T-cell (primary cell): ENCODE measurements around the gene SKIC2. TPM values are rescaled to one million over a fixed set of nuclear protein-coding genes. Genes with fewer than 3 reads are reported as not detected.
A peak's percentile ranks its signal among the peaks of the same experiment; 100 is the strongest.
"Not testable (repeated sequence)": the region's sequence is repeated elsewhere in the genome, so short reads cannot be mapped to it uniquely, and the experiment has no call there.

ENCODE experiments used
- ATAC-seq, 4 experiments: fragments of 200-7000 bp in 3 of 4; fragments of 150-1000 bp in 1 of 4; cut with Tn5 transposase; replicated peaks in 1 of 4; 1 replicate in 3 of 4; 2 replicates in 1 of 4; pipeline ENCODE4 v1.10.0; 2021; ENCODE audit warnings: moderate library complexity in 3 of 4, mild to moderate bottlenecking in 2 of 4, moderate number of reproducible peaks in 1 of 4
- CTCF ChIA-PET, 2 donors: fragments of 300-600 bp; sonication (Branson Sonifier 250); formaldehyde crosslinking; loops; one replicate each; lab custom pipeline; 2022; ENCODE audit warnings: antibody characterized with exemption in 2 of 2; lab: Charles Lee
- POLR2A ChIA-PET, 2 donors: fragments of 300-600 bp; sonication (Branson Sonifier 250); formaldehyde crosslinking; loops; one replicate each; lab custom pipeline; 2022; ENCODE audit warnings: antibody characterized with exemption in 2 of 2; lab: Charles Lee
- DNase-seq, 35 experiments: peaks; one replicate each; pipeline versions ENCODE4 v3.0.0 to v3.0.0-alpha.2; 2013 to 2023
- H3K27ac ChIP-seq: one replicate; pipeline ENCODE4 v1.5.1; 2013; ENCODE audit warnings: low read length
- H3K27me3 ChIP-seq, 2 experiments: replicated peaks in 1 of 2; 1 replicate in 1 of 2; 2 replicates in 1 of 2; pipeline versions ENCODE4 v1.6.1 to v1.7.0; 2013; ENCODE audit warnings: low read length in 1 of 2, mixed read lengths in 1 of 2; ENCODE audit not compliant: control insufficient read depth in 2 of 2, insufficient read depth in 2 of 2; ENCODE audit errors: extremely low read depth in 1 of 2
- H3K36me3 ChIP-seq, 2 donors: 1 replicate in 1 of 2; 2 replicates in 1 of 2; pipeline versions ENCODE4 v1.6.1 to v1.7.0; 2013; ENCODE audit warnings: low read length in 1 of 2; ENCODE audit not compliant: control insufficient read depth in 2 of 2, insufficient read depth in 1 of 2; ENCODE audit errors: extremely low read depth in 1 of 2
- H3K4me1 ChIP-seq, 2 experiments: 1 replicate in 1 of 2; 2 replicates in 1 of 2; pipeline versions ENCODE4 v1.6.1 to v1.7.0; 2013; ENCODE audit warnings: low read length in 2 of 2, mixed read lengths in 1 of 2; ENCODE audit not compliant: insufficient read depth in 2 of 2, control insufficient read depth in 1 of 2; ENCODE audit errors: extremely low read depth in 1 of 2
- H3K4me3 ChIP-seq, 2 donors: 1 replicate in 1 of 2; 2 replicates in 1 of 2; pipeline versions ENCODE4 v1.5.1 to v1.7.0; 2013; ENCODE audit warnings: mild to moderate bottlenecking in 2 of 2, low read length in 1 of 2, moderate library complexity in 1 of 2; ENCODE audit not compliant: control insufficient read depth in 1 of 2; ENCODE audit errors: extremely low read depth in 1 of 2
- H3K9me3 ChIP-seq: 2 replicates; pipeline ENCODE4 v1.7.0; 2013
- H3K27ac Mint-ChIP-seq, 2 donors: one replicate each; pipeline ENCODE4 v1.8.0; 2020 to 2021; ENCODE audit warnings: mild to moderate bottlenecking in 2 of 2, mixed read lengths in 2 of 2
- H3K27me3 Mint-ChIP-seq, 2 donors: one replicate each; pipeline ENCODE4 v1.8.0; 2021 to 2022; ENCODE audit warnings: mixed read lengths in 2 of 2
- H3K36me3 Mint-ChIP-seq: one replicate; pipeline ENCODE4 v1.8.0; 2021; ENCODE audit warnings: mixed read lengths
- H3K4me1 Mint-ChIP-seq, 3 donors: one replicate each; pipeline ENCODE4 v1.8.0; 2020 to 2022; ENCODE audit warnings: mixed read lengths in 3 of 3, mild to moderate bottlenecking in 1 of 3
- H3K4me3 Mint-ChIP-seq, 3 donors: one replicate each; pipeline ENCODE4 v1.8.0; 2020 to 2022; ENCODE audit warnings: mild to moderate bottlenecking in 3 of 3, mixed read lengths in 3 of 3, moderate library complexity in 3 of 3
- H3K9me3 Mint-ChIP-seq, 3 donors: one replicate each; pipeline ENCODE4 v1.8.0; 2020 to 2022; ENCODE audit warnings: mixed read lengths in 3 of 3
- WGBS: methylation state at CpG from one replicate; pipeline ENCODE4 v1.1.5; 2013; ENCODE audit warnings: missing lambda C conversion rate; ENCODE audit not compliant: insufficient coverage; 5-methylcytosine and 5-hydroxymethylcytosine counted together
- total RNA-seq, 35 experiments: library from RNA in 6 of 35; stranded (reverse) in 6 of 35; fragments of 120-200 nt in 1 of 35; gene quantifications; one replicate each; pipeline versions ENCODE4 v1.2.1 to v1.2.4 and lab custom pipeline; 2013 to 2026

The SKIC2 gene
- total RNA-seq, 5 donors from 2014 or later (not counting 1 experiment from before 2014, with no cell fraction given), result 104 to 169 (median 112) TPM

- Mint-ChIP-seq H3K27ac (peak overlapping the region; percentile 59 to 66), H3K4me1 (peaks cover 13 to 16% (median 14%) of the 10 kb centered on the region in 3 donors)
- ATAC-seq, H3K36me3 ChIP-seq, H3K4me3 Mint-ChIP-seq, POLR2A ChIA-PET, H3K27me3 Mint-ChIP-seq, H3K9me3 Mint-ChIP-seq, H3K9me3 ChIP-seq, H3K36me3 Mint-ChIP-seq, H3K27ac ChIP-seq, H3K27me3 ChIP-seq, H3K4me3 ChIP-seq: not testable (repeated sequence)
- DNase-seq, result peak in 1 of 35 experiments; percentile 10
- WGBS, result 80% methylated on average over 1 of the region's 13 CpGs
- H3K4me1 ChIP-seq, result peaks cover 13 to 20% of the 10 kb centered on the region in 2 experiments
- CTCF ChIA-PET, result interaction anchor here in 1 of 2 donors (0.6 kb wide), 1 partner anchor 140 kb away, joined by 7 read pairs; no protein-coding TSS in a partner anchor
These were observed 21.4 kb downstream of the SKIC2 start for GRCh38 chr6:31980195-31980876.

- H3K9me3 ChIP-seq, H3K36me3 Mint-ChIP-seq, H3K4me3 Mint-ChIP-seq, H3K9me3 Mint-ChIP-seq, H3K27ac Mint-ChIP-seq, H3K27ac ChIP-seq, ATAC-seq, H3K36me3 ChIP-seq, DNase-seq, H3K27me3 ChIP-seq, POLR2A ChIA-PET, CTCF ChIA-PET, H3K27me3 Mint-ChIP-seq, H3K4me3 ChIP-seq: not testable (repeated sequence)
- H3K4me1 Mint-ChIP-seq, result peaks cover 13 to 16% (median 14%) of the 10 kb centered on the region in 3 donors
- peaks cover 13 to 20% of the 10 kb centered on the region in 2 experiments for H3K4me1 ChIP-seq
- no CpG with 5 or more reads among the region's 5 CpGs for WGBS
These were observed 22.0 kb downstream of the SKIC2 start for GRCh38 chr6:31980998-31981397.

GRCh38 chr6:31981744-31982143 lies 22.8 kb downstream of the SKIC2 start, which contains the start of gene C4A:
Gene C4A (plus strand): TSS chr6:31982057. CDS start chr6:31982108, 51 bp downstream.
- DNase-seq, H3K27me3 Mint-ChIP-seq, H3K36me3 ChIP-seq, ATAC-seq, H3K9me3 Mint-ChIP-seq, H3K27ac ChIP-seq, CTCF ChIA-PET, H3K9me3 ChIP-seq, H3K4me3 ChIP-seq, POLR2A ChIA-PET, H3K4me3 Mint-ChIP-seq, H3K27ac Mint-ChIP-seq, H3K36me3 Mint-ChIP-seq, H3K27me3 ChIP-seq: not testable (repeated sequence)
- H3K4me1 Mint-ChIP-seq, result peaks cover 13 to 16% (median 14%) of the 10 kb centered on the region in 3 donors
- WGBS, result no CpG with 5 or more reads among the region's 7 CpGs
- H3K4me1 ChIP-seq, result peaks cover 13 to 20% of the 10 kb centered on the region in 2 experiments

GRCh38 chr6:31989363-31989762 lies 30.4 kb downstream of the SKIC2 start:
- CTCF ChIA-PET, H3K27ac ChIP-seq, H3K9me3 ChIP-seq, POLR2A ChIA-PET, H3K27ac Mint-ChIP-seq, ATAC-seq, H3K27me3 ChIP-seq, H3K27me3 Mint-ChIP-seq, H3K9me3 Mint-ChIP-seq, H3K4me3 Mint-ChIP-seq, H3K36me3 ChIP-seq, H3K4me1 Mint-ChIP-seq, DNase-seq, H3K4me1 ChIP-seq, H3K4me3 ChIP-seq, H3K36me3 Mint-ChIP-seq: not testable (repeated sequence)
- no CpG with 5 or more reads among the region's 10 CpGs for WGBS

- WGBS, result no CpG with 5 or more reads among the region's 14 CpGs
- H3K4me1 Mint-ChIP-seq, H3K36me3 Mint-ChIP-seq, DNase-seq, H3K27me3 ChIP-seq, H3K36me3 ChIP-seq, H3K4me3 ChIP-seq, ATAC-seq, H3K4me1 ChIP-seq, H3K9me3 Mint-ChIP-seq, H3K4me3 Mint-ChIP-seq, POLR2A ChIA-PET, CTCF ChIA-PET, H3K27ac Mint-ChIP-seq, H3K27ac ChIP-seq, H3K9me3 ChIP-seq, H3K27me3 Mint-ChIP-seq: not testable (repeated sequence)
These were observed 35.4 kb downstream of the SKIC2 start for GRCh38 chr6:31994421-31994820.

- ATAC-seq, H3K27me3 Mint-ChIP-seq, H3K27ac Mint-ChIP-seq, POLR2A ChIA-PET, H3K4me3 ChIP-seq, CTCF ChIA-PET, DNase-seq, H3K4me3 Mint-ChIP-seq, H3K4me1 Mint-ChIP-seq, H3K9me3 Mint-ChIP-seq, H3K27ac ChIP-seq, H3K9me3 ChIP-seq, H3K4me1 ChIP-seq, H3K27me3 ChIP-seq, H3K36me3 ChIP-seq, H3K36me3 Mint-ChIP-seq: not testable (repeated sequence)
- WGBS, result 70% methylated on average over 2 of the region's 6 CpGs
These were observed 37.4 kb downstream of the SKIC2 start for GRCh38 chr6:31996385-31996784.
